ENCODE data around the gene IVL.

The IVL gene

DNA sequence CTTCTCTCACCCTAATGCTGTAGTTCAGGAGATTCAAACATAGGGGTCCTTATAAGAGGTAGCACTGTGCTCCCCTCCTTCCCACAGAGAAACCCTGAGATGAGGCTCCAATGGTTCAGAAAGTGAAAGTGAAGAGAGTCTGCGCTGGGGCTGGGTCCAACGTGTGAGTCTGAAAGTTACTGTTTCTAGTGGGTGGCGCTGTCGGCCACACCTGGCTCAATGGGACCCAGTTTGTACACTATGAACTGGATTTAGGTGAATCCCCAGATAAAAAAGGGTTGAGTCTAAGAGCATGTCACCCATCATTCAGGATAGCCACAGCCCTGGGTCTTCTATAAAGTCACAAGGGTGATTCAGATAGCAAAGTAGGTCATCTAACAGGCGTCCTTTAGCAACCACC lies 27.4 kb upstream of the IVL start:
- no peaks in the 10 kb centered on the region for H3K27me3 Mint-ChIP-seq
- no peaks in the 10 kb centered on the region for H3K36me3 Mint-ChIP-seq
- ATAC-seq = no peak
- H3K27ac Mint-ChIP-seq = no peak overlapping the region
- no peak overlapping the region for H3K4me3 Mint-ChIP-seq
- H3K9me3 Mint-ChIP-seq = no peaks in the 10 kb centered on the region
- H3K4me1 Mint-ChIP-seq = peaks cover 15% of the 10 kb centered on the region

DNA sequence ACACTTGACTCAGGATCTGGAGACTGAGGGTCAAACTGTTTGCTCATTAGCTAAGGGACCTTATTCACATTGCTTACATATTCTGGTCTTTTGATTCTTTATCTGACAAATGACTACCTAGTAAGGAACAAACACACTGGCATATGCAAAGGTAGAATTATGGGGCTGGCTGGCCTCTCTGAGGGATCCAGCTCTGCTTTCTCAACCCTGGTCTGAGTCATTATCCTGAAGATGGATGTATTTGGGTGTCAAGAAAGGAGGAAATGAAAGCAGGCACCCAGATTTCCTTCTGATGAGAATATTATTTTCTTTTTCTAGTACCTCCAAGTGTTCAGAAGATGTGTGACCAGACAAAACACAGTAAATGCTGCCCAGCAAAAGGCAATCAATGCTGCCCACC lies 24.3 kb upstream of the IVL start:
- Mint-ChIP-seq H3K9me3 (no peaks in the 10 kb centered on the region), H3K36me3 (no peaks in the 10 kb centered on the region), H3K27ac (no peak overlapping the region), H3K27me3 (no peaks in the 10 kb centered on the region), H3K4me3 (no peak overlapping the region), H3K4me1 (peaks cover 15% of the 10 kb centered on the region)
- no peak for ATAC-seq

DNA sequence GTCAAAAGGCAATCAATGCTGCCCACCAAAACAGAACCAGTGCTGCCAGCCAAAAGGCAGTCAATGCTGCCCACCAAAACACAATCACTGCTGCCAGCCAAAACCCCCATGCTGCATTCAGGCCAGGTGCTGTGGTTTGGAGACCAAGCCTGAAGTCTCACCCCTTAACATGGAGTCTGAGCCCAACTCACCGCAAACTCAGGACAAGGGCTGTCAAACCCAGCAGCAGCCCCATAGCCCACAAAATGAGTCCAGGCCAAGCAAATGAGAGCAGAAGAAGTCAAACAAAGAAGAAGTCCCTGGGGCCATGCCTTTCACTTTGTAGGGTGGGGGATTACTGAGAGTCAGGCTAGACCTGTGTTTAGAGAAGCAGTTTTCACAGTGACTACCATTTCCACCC lies 23.8 kb upstream of the IVL start:
- no peak overlapping the region for H3K27ac Mint-ChIP-seq
- H3K4me3 Mint-ChIP-seq = no peak overlapping the region

DNA sequence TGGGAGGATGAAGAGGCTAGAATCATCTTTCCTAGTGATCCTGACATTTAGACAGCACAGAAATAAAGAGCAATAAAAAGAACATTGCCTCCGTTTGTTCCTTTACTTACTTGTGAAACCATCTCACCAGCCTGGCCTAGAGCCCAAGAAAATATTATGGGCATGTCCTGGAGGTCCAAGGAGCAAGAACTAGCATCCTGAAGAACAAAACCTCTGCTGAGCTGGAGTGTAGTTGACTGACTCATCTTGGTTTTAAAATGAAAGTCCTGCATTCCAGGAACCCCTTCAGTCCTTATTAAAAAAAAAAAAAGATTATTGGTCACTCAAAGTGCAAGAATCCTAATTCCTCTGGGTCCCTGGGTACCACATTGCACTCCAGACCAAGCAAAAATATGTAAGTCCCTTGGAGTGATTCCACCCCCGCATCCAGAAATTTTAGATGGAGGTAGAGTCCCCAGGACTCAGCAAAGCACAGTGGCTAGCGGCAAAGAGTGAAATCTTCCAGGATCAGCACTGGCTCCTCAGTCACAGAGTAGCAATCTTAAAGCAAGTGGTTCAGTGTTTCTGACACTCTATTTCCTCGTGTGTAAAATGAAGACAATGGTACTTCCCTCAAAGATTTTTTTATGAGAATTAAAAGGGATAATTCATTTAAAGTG lies 23.3 kb upstream of the IVL start:
- no peaks in the 10 kb centered on the region for H3K36me3 Mint-ChIP-seq
- H3K9me3 Mint-ChIP-seq = no peaks in the 10 kb centered on the region
- no peak overlapping the region for H3K27ac Mint-ChIP-seq
- H3K4me1 Mint-ChIP-seq = peaks cover 6% of the 10 kb centered on the region
- no peak for ATAC-seq
- no peak overlapping the region for H3K4me3 Mint-ChIP-seq
- peaks cover 5% of the 10 kb centered on the region for H3K27me3 Mint-ChIP-seq

More for the DNA sequence above, 23.8 kb upstream of the IVL start:
- no peaks in the 10 kb centered on the region for H3K27me3 Mint-ChIP-seq
- H3K36me3 Mint-ChIP-seq = no peaks in the 10 kb centered on the region
- H3K4me1 Mint-ChIP-seq = peaks cover 12% of the 10 kb centered on the region
- no peak for ATAC-seq
- H3K9me3 Mint-ChIP-seq = no peaks in the 10 kb centered on the region

DNA sequence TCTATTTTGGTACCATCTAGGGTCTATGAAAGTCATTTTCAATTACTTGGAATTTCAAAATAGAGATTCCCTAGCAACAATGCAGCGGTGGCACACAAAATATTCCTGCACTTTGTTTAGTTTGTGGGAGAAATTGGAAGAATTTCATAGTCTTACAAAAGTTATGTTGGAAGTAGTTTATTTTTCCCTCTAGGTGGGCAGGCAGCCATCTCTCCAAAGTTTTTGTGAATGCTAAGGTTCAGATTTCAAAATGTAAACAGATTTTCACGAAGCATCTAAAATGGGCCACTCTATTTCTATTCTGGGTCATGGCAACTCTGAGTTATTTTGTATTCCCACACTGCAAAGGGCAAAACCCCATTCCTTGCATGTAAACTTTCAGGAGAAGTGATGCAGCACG lies 22.3 kb upstream of the IVL start:
- ATAC-seq = no peak
- Mint-ChIP-seq H3K36me3 (no peaks in the 10 kb centered on the region), H3K4me3 (no peak overlapping the region), H3K27ac (no peak overlapping the region), H3K4me1 (no peaks in the 10 kb centered on the region), H3K27me3 (peaks cover 10% of the 10 kb centered on the region), H3K9me3 (no peaks in the 10 kb centered on the region)

DNA sequence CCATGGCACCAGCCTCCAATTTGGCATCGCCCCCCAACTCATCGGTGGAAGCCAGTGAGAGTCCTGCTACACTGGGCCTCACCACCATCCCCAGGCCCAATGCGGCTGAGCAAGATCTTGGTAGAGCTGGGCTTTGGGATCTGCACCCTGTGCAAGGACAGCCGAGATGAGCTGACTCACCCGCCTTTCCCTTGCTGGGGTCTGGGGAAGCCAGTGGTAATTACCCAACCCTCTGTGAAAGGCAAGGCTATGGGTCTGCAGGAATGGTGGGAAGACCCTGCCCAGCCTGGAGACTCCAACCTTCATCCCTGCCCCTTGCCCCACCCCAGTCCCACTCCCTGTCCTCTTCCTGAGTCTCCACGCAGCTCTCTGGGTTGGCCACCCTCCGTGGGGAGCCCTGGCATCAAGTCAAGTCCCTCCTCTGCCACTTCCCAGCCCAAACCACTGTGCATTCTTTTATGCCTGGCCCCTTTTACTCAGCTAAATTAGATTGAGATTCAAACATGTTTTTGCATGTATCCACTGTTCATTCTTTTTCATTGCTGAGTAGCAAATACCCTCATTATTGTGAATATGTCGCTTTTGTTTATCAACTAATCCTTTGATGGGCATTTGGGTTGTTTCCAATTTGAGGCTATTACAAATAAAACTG lies 21.5 kb upstream of the IVL start:
- H3K27ac Mint-ChIP-seq = no peak overlapping the region
- H3K27me3 Mint-ChIP-seq = peaks cover 10% of the 10 kb centered on the region
- no peaks in the 10 kb centered on the region for H3K4me1 Mint-ChIP-seq
- no peaks in the 10 kb centered on the region for H3K36me3 Mint-ChIP-seq
- H3K9me3 Mint-ChIP-seq = no peaks in the 10 kb centered on the region
- H3K4me3 Mint-ChIP-seq = no peak overlapping the region
- peak; percentile 37 for ATAC-seq

DNA sequence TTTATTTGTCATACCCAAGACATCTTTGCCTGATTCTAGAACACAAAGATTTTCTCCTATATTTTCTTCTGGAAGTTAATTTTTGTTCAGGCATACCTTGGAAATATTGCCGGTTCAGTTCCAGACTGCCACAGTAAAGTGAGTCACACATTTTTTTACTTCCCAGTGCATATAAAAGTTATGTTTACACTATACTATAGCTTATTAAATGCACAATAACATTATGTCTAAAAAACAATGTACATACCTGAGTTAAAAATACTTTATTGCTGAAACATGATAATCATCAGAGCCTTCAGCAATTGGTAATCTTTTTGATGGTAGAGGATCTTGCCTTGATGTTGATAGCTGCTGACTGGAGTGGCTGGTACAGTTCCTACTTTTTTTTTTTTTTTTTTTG lies 20.2 kb upstream of the IVL start:
- Mint-ChIP-seq H3K4me1 (no peaks in the 10 kb centered on the region), H3K36me3 (no peaks in the 10 kb centered on the region), H3K27me3 (peaks cover 11% of the 10 kb centered on the region), H3K27ac (no peak overlapping the region), H3K4me3 (no peak overlapping the region), H3K9me3 (no peaks in the 10 kb centered on the region)
- no peak for ATAC-seq

DNA sequence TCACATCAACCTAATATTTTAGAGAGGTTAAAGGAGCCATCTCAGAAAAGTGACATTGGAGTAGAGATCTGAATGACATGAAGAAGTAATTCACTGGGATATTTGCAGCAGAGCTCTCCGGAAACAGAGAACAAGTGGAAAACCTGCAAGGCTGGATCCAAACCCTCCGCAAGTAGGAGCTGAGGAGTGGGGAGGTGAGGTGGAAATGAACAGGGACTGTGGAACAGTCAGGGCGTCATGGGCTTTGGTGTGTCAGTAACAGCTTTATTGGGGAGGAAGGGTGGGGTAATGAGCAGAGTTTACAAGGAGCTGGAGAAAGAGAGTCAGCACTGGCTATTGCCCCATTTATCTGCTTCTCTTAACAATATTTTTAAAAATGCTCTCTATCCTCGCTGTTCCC lies 9.3 kb upstream of the IVL start:
- Mint-ChIP-seq H3K4me3 (no peak overlapping the region), H3K27ac (no peak overlapping the region), H3K27me3 (peaks cover 53% of the 10 kb centered on the region), H3K9me3 (peaks cover 3% of the 10 kb centered on the region), H3K36me3 (no peaks in the 10 kb centered on the region), H3K4me1 (no peaks in the 10 kb centered on the region)
- no peak for ATAC-seq

DNA sequence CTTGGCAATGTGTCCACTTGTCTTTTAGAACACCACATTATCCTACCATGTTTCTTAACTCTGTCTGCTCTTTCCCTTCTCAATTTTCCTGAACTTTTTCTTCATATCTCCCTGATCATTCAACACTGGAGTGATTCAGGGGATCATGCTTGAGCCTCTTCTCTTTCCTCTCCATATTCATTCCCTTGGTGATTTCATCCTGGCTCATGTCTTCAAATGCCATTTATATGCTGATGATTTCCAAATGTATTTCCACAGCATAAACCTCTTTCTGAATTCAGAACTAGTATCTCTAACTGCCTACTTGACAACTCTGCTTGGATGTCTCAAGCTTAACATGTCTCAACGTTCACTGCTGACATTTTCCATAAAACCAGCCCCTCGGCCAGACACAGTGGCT lies 8.5 kb upstream of the IVL start:
- no peaks in the 10 kb centered on the region for H3K9me3 Mint-ChIP-seq
- no peaks in the 10 kb centered on the region for H3K36me3 Mint-ChIP-seq
- H3K4me3 Mint-ChIP-seq = no peak overlapping the region
- H3K27ac Mint-ChIP-seq = no peak overlapping the region
- no peak for ATAC-seq
- peaks cover 48% of the 10 kb centered on the region for H3K27me3 Mint-ChIP-seq
- H3K4me1 Mint-ChIP-seq = no peaks in the 10 kb centered on the region

DNA sequence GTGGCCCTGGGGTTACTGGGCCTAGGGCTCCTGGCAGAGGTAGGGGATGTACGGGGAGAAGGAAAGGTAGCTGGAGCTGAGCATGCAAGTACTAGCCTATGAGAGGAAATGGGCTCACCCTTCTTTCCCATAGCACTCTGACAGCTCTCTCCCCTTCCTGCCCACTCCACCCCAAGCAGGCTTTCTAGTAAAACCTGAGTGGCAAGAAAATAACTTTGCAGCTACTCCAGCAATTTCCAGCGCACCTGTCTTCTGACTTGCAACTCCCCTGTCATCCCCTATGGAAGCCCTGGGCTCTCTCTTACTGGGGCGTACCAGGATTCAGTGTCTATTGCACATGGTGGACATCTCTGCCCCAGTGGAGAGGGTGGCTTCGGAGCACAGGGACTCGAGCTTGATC lies 6.7 kb upstream of the IVL start:
- H3K4me1 Mint-ChIP-seq = no peaks in the 10 kb centered on the region
- peaks cover 48% of the 10 kb centered on the region for H3K27me3 Mint-ChIP-seq
- no peaks in the 10 kb centered on the region for H3K9me3 Mint-ChIP-seq
- H3K27ac Mint-ChIP-seq = no peak overlapping the region
- no peaks in the 10 kb centered on the region for H3K36me3 Mint-ChIP-seq
- no peak for ATAC-seq
- no peak overlapping the region for H3K4me3 Mint-ChIP-seq

DNA sequence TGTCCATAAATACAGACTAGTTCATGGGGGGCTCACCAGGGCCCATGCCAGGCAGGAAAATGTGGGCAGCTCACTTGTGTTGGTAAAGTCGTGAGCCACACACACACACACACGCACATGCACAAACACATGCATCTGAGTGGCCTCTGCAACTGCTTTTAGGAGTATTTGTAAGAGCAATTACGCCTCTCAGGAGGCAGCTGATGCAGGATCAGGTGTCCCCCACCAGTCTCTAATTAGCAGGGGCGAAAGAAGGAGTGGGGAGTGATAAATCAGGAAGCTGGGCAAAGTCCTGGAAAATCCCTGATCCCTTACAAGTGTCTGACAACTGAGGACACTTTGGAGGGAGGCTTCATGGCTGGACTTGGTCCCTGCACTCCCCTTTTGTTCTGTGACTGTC lies 5.7 kb upstream of the IVL start:
- H3K27ac Mint-ChIP-seq = no peak overlapping the region
- no peak overlapping the region for H3K4me3 Mint-ChIP-seq
- H3K36me3 Mint-ChIP-seq = no peaks in the 10 kb centered on the region
- ATAC-seq = no peak
- H3K9me3 Mint-ChIP-seq = no peaks in the 10 kb centered on the region
- H3K4me1 Mint-ChIP-seq = peaks cover under 1% of the 10 kb centered on the region
- peaks cover 50% of the 10 kb centered on the region for H3K27me3 Mint-ChIP-seq

DNA sequence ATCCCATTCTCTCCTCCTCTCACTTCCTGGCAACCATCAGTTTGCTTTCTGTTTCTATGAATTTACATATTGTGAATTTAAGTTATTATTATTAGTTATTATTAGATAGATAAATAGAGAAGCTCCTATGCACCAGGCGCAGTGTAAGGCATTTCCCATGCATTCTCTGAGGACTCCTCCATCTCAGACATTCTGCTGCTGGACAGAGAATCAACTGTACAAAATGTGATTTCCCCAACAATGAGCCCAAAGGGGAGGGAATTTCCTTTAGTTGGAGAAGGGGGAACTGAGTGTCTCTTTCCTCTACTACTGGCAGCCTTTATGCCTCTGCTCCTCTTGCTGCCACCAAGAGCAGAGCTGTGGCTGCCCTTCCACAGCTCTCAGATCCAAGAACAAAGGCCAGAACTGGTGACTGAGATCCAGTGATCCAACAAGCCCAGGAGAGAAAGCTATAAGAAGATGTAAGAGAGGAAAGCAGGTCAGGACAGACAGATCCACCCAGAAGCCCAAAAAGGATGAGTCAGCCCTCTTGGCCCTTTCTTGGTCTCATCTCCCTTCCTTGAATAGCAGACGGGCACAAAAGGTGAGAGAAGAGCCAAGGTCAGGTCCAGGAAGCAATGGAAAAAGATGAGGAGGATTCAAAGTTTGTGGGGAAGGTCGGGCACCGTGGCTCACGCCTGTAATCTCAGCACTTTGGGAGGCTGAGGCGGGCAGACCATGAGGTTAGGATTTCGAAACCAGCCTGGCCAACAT lies 3.5 kb upstream of the IVL start:
- Mint-ChIP-seq H3K4me1 (peaks cover 8% of the 10 kb centered on the region), H3K27me3 (peaks cover 50% of the 10 kb centered on the region), H3K36me3 (no peaks in the 10 kb centered on the region), H3K9me3 (peaks cover 1% of the 10 kb centered on the region), H3K27ac (no peak overlapping the region), H3K4me3 (no peak overlapping the region)
- no peak for ATAC-seq

DNA sequence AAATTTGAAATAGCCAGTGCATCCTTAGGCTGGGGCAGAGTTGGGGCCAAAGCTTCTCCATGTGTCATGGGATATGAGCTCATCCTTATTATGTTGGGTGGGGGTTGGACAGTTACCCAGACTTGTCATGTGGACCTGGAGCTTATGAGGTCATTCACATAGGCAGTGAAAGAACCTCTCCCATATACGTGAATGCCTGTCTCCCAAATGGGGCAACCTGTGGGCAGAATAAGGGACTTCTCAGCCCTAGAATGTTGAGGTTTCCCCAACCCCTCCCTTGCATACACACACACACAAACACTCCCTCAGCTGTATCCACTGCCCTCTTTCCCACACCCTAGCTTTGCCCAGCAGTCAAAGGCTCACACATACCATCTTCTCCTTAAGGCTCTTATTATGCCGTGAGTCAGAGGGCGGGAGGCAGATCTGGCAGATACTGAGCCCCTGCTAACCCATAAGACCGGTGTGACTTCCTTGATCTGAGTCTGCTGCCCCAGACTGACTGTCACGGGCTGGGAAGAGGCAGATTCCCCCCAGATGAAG lies 2.3 kb upstream of the IVL start:
- peaks cover 43% of the 10 kb centered on the region for H3K27me3 Mint-ChIP-seq
- H3K36me3 Mint-ChIP-seq = no peaks in the 10 kb centered on the region
- no peak overlapping the region for H3K27ac Mint-ChIP-seq
- no peak for ATAC-seq
- H3K4me1 Mint-ChIP-seq = peaks cover 8% of the 10 kb centered on the region
- peaks cover 6% of the 10 kb centered on the region for H3K9me3 Mint-ChIP-seq
- H3K4me3 Mint-ChIP-seq = no peak overlapping the region

DNA sequence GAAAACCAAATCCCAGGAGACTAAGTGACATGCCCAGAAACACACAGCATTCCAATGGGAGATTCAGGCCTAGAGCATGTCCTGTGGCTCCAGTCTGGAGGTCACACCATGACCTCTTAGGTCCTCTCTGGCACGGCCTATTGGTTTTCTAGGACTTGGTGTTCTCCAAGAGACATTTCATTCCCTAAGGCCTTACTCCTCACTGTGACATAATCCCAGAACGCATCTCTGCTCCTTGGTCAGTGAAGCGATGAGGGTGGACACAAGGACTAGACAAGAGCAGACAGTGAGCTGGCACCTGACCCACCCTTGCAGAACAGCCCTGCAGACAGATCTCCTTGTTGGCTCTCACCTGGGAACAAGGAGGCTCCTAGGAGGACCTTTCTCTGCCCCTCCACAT lies 860 bp downstream of the IVL start:
- Mint-ChIP-seq H3K4me1 (peaks cover 8% of the 10 kb centered on the region), H3K4me3 (no peak overlapping the region), H3K9me3 (peaks cover 6% of the 10 kb centered on the region), H3K36me3 (no peaks in the 10 kb centered on the region), H3K27me3 (peaks cover 56% of the 10 kb centered on the region), H3K27ac (no peak overlapping the region)
- no peak for ATAC-seq

DNA sequence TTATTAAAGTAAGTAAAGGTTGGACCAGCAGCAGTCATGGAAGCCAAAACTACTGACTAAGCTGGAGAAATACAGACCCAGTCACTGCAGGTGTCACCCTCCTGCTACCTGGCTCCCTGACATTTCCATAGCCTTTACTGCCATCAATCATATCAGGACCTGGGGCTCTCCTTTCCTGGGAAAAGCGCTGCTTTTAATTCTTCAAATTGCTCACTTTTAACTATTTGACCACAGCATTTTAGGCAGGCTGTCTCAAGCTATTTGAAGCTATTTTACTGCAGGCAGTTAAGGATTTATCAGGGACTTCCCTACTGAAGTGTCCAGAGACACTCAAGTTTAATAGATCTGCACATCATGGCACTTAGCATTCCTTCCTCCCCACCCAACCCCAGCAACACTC lies 4.1 kb downstream of the IVL start:
- Mint-ChIP-seq H3K4me3 (no peak overlapping the region), H3K4me1 (peaks cover 8% of the 10 kb centered on the region), H3K27ac (no peak overlapping the region), H3K36me3 (peaks cover 4% of the 10 kb centered on the region), H3K27me3 (peaks cover 51% of the 10 kb centered on the region), H3K9me3 (peaks cover 9% of the 10 kb centered on the region)
- no peak for ATAC-seq

DNA sequence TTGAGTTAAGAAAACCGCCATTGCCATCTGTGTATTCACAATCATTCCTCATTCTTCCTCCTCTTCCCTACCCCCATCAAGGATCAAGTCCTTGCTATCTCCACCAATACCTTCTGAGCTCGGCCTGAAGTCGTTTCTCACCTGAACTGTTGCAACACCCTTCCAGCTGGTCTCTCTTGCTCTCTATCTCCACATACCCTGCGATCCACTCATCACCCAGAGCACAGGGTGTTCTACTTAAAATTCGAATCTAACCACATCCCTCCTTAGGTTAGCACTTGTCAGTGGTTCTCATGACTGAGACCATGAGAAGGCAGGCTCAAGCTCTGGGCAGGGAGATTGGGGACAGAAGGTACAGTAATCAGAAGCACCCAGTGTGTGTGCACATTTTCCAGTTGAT lies 4.6 kb downstream of the IVL start:
- Mint-ChIP-seq H3K27ac (no peak overlapping the region), H3K9me3 (peaks cover 9% of the 10 kb centered on the region), H3K4me3 (no peak overlapping the region), H3K27me3 (peaks cover 53% of the 10 kb centered on the region), H3K4me1 (peaks cover 5% of the 10 kb centered on the region), H3K36me3 (peaks cover 4% of the 10 kb centered on the region)
- ATAC-seq = no peak
